Right atrium auricular region (tissue), 2 donors: Measurements from ENCODE around the gene SIK2. TPM values are rescaled to one million over a fixed set of nuclear protein-coding genes. Genes with fewer than 3 reads are reported as not detected.

Experiments used
- DNase-seq: peaks from one replicate; pipeline ENCODE4 v3.0.0-alpha.2; 2019; ENCODE audit warnings: low spot score
- H3K27ac ChIP-seq, 2 donors: fragments of 200-600 bp; sonication (generic); 1 replicate in 1 of 2; 2 replicates in 1 of 2; pipeline ENCODE4 v1.5.1; 2016 to 2019
- H3K27me3 ChIP-seq, 2 donors: fragments of 200-600 bp; sonication (generic); one replicate each; pipeline versions ENCODE4 v1.5.1 to v1.6.0; 2017 to 2019
- H3K36me3 ChIP-seq: fragments of 200-600 bp; sonication (generic); one replicate; pipeline ENCODE4 v1.5.1; 2016
- H3K4me1 ChIP-seq, 2 donors: fragments of 200-600 bp; sonication (generic); one replicate each; pipeline versions ENCODE4 v1.5.1 to v1.6.0; 2017 to 2019
- H3K4me3 ChIP-seq, 2 donors: fragments of 200-600 bp; sonication (generic); 1 replicate in 1 of 2; 2 replicates in 1 of 2; pipeline ENCODE4 v1.5.1; 2017 to 2019; ENCODE audit warnings: mild to moderate bottlenecking in 1 of 2, moderate library complexity in 1 of 2
- H3K9me3 ChIP-seq, 2 donors: fragments of 200-600 bp; sonication (generic); one replicate each; pipeline ENCODE4 v1.5.1; 2019
- CTCF ChIP-seq, 2 donors: fragments of 200-600 bp; sonication (generic); IDR thresholded peaks; one replicate each; pipeline ENCODE4 v1.5.1; 2019; ENCODE audit warnings: antibody characterized with exemption in 2 of 2
- total RNA-seq, 2 donors: library from RNA; depleted of rRNA; stranded (reverse); fragments of >200 nt; gene quantifications; one replicate each; pipeline ENCODE4 v1.1.0, GENCODE V29; 2016

SIK2 gene
- total RNA-seq, 2 donors from 2014 or later = 23.5 to 28.0 TPM

GRCh38 chr11:111591187-111591960 is 10.9 kb upstream of the SIK2 start:
- Histone ChIP-seq H3K4me1 (no peaks in the 10 kb centered on the region), H3K36me3 (no peaks in the 10 kb centered on the region), H3K27ac (no peak overlapping the region), H3K4me3 (no peak overlapping the region), H3K9me3 (peaks cover 0 to 4% of the 10 kb centered on the region in 2 donors), H3K27me3 (no peaks in the 10 kb centered on the region)
- no peak for DNase-seq
- TF ChIP-seq CTCF (IDR thresholded peaks at IDR 0.05) = no peak

- H3K36me3 ChIP-seq = no peaks in the 10 kb centered on the region
- H3K9me3 ChIP-seq = peaks cover 0 to 4% of the 10 kb centered on the region in 2 donors
- H3K4me3 ChIP-seq = no peak overlapping the region
- peaks cover 0 to 3% of the 10 kb centered on the region in 2 donors for H3K4me1 ChIP-seq
- TF ChIP-seq CTCF (IDR thresholded peaks at IDR 0.05) = no peak
- no peaks in the 10 kb centered on the region for H3K27me3 ChIP-seq
- DNase-seq = no peak
- H3K27ac ChIP-seq = no peak overlapping the region
Measured at GRCh38 chr11:111592491-111592890, 9.8 kb upstream of the SIK2 start.

- Histone ChIP-seq H3K27ac (no peak overlapping the region), H3K9me3 (no peaks in the 10 kb centered on the region), H3K36me3 (no peaks in the 10 kb centered on the region), H3K4me1 (peaks cover 0 to 9% of the 10 kb centered on the region in 2 donors), H3K4me3 (no peak overlapping the region), H3K27me3 (no peaks in the 10 kb centered on the region)
- TF ChIP-seq CTCF (IDR thresholded peaks at IDR 0.05) = no peak
- DNase-seq = no peak
Measured at GRCh38 chr11:111596319-111596718, 5.9 kb upstream of the SIK2 start.

GRCh38 chr11:111598148-111598547 is 4.1 kb upstream of the SIK2 start:
- Histone ChIP-seq H3K27ac (no peak overlapping the region), H3K4me3 (no peak overlapping the region), H3K9me3 (no peaks in the 10 kb centered on the region), H3K36me3 (no peaks in the 10 kb centered on the region), H3K4me1 (peaks cover 0 to 15% of the 10 kb centered on the region in 2 donors), H3K27me3 (no peaks in the 10 kb centered on the region)
- no peak for DNase-seq
- TF ChIP-seq CTCF (IDR thresholded peaks at IDR 0.05) = no peak

GRCh38 chr11:111598559-111598958 is 3.7 kb upstream of the SIK2 start:
- H3K9me3 ChIP-seq = no peaks in the 10 kb centered on the region
- H3K4me1 ChIP-seq = peaks cover 0 to 15% of the 10 kb centered on the region in 2 donors
- H3K4me3 ChIP-seq = no peak overlapping the region
- no peak for DNase-seq
- TF ChIP-seq CTCF (IDR thresholded peaks at IDR 0.05) = no peak
- no peak overlapping the region for H3K27ac ChIP-seq
- no peaks in the 10 kb centered on the region for H3K36me3 ChIP-seq
- H3K27me3 ChIP-seq = no peaks in the 10 kb centered on the region

GRCh38 chr11:111601636-111601978 is 642 bp upstream of the SIK2 start:
- DNase-seq = no peak
- Histone ChIP-seq H3K36me3 (no peaks in the 10 kb centered on the region), H3K9me3 (no peaks in the 10 kb centered on the region), H3K4me3 (peak overlapping the region; percentile 56 to 98), H3K27me3 (no peaks in the 10 kb centered on the region), H3K27ac (peak overlapping the region; percentile 94 to 100), H3K4me1 (peaks cover 0 to 38% of the 10 kb centered on the region in 2 donors)
- no peak for TF ChIP-seq CTCF (IDR thresholded peaks at IDR 0.05)
